Activated T-helper 17 cell treated with anti-CD3 and anti-CD28 coated beads, Interleukin-2, amount 50 U/mL, for 72 hours (primary cell): ENCODE measurements around the gene GPR157. TPM values are rescaled to one million over a fixed set of nuclear protein-coding genes. Genes with fewer than 3 reads are reported as not detected.
A peak's percentile ranks its signal among the peaks of the same experiment; 100 is the strongest.

Experiments
- ATAC-seq: fragments of 150-1000 bp; cut with Tn5 transposase; replicated peaks from 2 replicates; pipeline ENCODE4 v1.10.0; 2021; ENCODE audit warnings: mild to moderate bottlenecking, moderate library complexity
- H3K27ac Mint-ChIP-seq: one replicate; pipeline ENCODE4 v1.8.0; 2022; ENCODE audit warnings: mixed read lengths
- H3K27me3 Mint-ChIP-seq: one replicate; pipeline ENCODE4 v1.8.0; 2022; ENCODE audit warnings: mixed read lengths
- H3K36me3 Mint-ChIP-seq: one replicate; pipeline ENCODE4 v1.8.0; 2022; ENCODE audit warnings: low read depth, mild to moderate bottlenecking, mixed read lengths
- H3K4me1 Mint-ChIP-seq: one replicate; pipeline ENCODE4 v1.8.0; 2022; ENCODE audit warnings: mixed read lengths
- H3K4me3 Mint-ChIP-seq: one replicate; pipeline ENCODE4 v1.8.0; 2022; ENCODE audit warnings: mild to moderate bottlenecking, mixed read lengths
- H3K9me3 Mint-ChIP-seq: one replicate; pipeline ENCODE4 v1.8.0; 2022; ENCODE audit warnings: mixed read lengths
- total RNA-seq, 2 donors: library from RNA; stranded (reverse); gene quantifications; one replicate each; pipeline ENCODE4 v1.2.3, GENCODE V29; 2022

Gene GPR157
- total RNA-seq, 2 donors from 2014 or later = 16.0 to 23.8 TPM

DNA sequence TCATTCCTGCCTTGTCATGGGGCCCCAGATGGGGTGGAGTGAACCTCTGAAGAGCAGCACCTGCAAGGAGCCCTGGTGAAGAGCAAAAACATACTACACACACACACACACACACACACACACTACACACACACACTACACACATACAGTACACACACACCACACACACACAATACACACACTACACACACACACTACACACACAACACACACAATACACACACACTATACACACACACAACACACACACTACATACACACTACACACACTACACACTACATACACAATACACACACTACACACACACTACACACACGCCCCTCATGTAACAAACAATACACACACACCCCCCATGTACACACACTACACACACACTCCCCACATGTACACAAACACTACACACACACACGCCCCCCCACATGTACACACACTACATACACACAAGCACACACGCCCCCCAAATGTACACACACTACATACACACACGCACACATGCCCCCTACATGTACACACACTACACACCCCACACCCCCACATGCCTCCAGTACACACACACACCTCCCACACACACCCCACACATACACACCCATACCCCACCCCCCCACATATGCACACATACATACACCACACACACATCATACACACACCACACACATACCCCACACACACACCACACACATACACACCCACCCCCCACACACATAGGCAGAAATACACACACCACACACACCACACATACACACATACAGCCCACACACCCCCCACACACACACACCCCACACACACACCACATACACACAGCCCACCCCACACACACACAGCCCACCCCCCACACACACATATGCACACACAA, 68.8 kb downstream of the GPR157 start:
- no peak overlapping the region for H3K27ac Mint-ChIP-seq
- peaks cover 6% of the 10 kb centered on the region for H3K4me1 Mint-ChIP-seq
- no peaks in the 10 kb centered on the region for H3K27me3 Mint-ChIP-seq
- no peak overlapping the region for H3K4me3 Mint-ChIP-seq
- no peak for ATAC-seq
- H3K36me3 Mint-ChIP-seq = no peaks in the 10 kb centered on the region
- H3K9me3 Mint-ChIP-seq = no peaks in the 10 kb centered on the region

DNA sequence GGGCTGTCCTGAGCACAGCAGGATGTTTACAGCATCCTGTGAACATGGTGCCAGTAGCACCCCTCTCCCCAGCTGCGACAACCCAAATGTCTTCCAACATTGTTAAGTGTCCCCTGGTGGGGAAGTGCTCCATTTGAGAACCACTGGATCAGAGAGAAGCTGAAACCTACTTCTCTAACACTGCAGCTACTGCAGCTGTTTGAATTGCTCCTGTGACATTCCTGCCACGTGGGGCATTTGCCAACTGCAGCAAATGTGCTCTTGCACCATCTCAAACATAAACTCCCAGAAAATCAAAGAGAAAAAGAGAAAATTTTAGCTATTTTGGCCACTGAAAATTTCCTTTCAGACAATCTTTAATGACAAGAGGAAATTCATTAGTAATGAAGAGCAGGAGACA, 70.4 kb downstream of the GPR157 start:
- ATAC-seq = no peak
- Mint-ChIP-seq H3K27ac (no peak overlapping the region), H3K4me1 (peaks cover 6% of the 10 kb centered on the region), H3K27me3 (no peaks in the 10 kb centered on the region), H3K9me3 (no peaks in the 10 kb centered on the region), H3K4me3 (no peak overlapping the region), H3K36me3 (no peaks in the 10 kb centered on the region)

DNA sequence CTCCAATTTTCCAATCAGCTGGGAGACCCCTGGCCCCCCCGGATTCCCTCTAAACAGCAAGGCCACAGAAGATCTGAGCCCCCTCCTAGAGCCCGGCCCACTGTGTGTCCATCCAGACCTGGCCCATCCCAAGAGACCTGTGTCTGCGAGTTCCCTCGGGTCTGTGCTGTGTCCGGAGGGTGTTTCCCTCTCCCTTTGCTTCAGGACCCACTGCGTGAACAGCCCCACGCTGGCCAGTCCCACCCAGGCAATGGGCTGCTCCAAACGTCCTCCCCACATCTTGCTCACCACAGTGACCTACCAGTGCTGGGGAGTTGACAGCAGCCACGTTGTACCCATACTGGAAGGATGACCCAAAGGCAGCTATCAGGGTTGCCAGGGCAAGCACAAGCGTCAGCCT, 71.1 kb downstream of the GPR157 start:
- H3K4me3 Mint-ChIP-seq = no peak overlapping the region
- no peaks in the 10 kb centered on the region for H3K9me3 Mint-ChIP-seq
- H3K36me3 Mint-ChIP-seq = no peaks in the 10 kb centered on the region
- no peaks in the 10 kb centered on the region for H3K27me3 Mint-ChIP-seq
- H3K27ac Mint-ChIP-seq = no peak overlapping the region
- H3K4me1 Mint-ChIP-seq = peaks cover 6% of the 10 kb centered on the region
- no peak for ATAC-seq

DNA sequence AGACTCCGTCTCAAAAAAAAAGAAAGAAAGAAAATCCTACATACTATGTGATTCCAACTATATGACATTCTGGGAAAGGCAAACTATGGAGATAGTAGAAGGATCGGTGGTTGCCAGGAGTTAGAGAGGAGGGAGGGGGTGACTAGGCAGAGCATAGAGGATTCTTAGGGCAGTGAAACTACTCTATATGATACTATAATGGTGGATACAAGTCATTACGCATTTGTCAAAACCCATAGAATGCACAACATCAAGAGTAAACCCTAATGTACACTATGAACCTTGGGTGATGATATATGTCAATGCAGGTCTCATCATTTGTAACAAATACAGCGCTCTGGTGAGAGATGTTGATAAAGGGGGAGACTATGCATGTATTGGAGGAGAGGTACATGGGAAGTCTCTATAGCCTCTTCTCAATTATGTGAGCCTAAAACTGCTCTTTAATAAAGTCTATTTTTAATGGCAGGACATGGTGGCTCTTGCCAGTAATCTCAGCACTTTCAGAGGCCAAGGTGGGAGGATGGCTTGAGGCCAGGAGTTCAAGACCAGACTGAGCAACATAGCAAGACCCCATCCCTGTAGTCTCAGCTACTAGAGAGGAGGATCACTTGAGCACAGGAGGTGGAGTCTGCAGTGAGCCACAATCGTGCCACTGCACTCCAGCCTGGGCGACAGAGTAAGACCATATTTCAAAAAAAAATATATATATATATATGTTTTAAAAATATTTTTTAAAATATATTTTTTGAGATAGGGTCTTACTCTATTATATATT, 76.4 kb downstream of the GPR157 start:
- no peaks in the 10 kb centered on the region for H3K27me3 Mint-ChIP-seq
- peak; percentile 14 for ATAC-seq
- no peak overlapping the region for H3K27ac Mint-ChIP-seq
- no peaks in the 10 kb centered on the region for H3K36me3 Mint-ChIP-seq
- H3K9me3 Mint-ChIP-seq = no peaks in the 10 kb centered on the region
- H3K4me3 Mint-ChIP-seq = no peak overlapping the region
- no peaks in the 10 kb centered on the region for H3K4me1 Mint-ChIP-seq

DNA sequence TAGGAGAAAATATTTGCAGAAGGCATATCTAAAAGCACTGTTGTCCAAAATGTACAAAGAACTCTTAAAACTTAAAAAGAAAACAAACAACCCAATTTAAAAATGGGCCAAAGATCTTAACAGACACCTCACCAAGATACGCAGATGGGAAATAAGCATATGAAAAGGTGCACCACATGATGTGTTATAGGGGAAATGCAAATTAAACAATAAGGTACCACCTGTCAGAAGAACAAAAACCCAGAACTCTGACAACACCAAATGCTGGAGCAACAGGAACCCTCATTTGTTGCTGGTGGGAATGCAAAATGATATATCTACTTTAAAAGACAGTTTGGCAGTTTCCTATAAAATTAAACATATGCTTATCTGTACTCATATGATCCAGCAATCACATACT, 77.5 kb downstream of the GPR157 start:
- H3K9me3 Mint-ChIP-seq = no peaks in the 10 kb centered on the region
- ATAC-seq = no peak
- H3K4me1 Mint-ChIP-seq = no peaks in the 10 kb centered on the region
- H3K36me3 Mint-ChIP-seq = no peaks in the 10 kb centered on the region
- peaks cover 4% of the 10 kb centered on the region for H3K27me3 Mint-ChIP-seq
- no peak overlapping the region for H3K4me3 Mint-ChIP-seq
- no peak overlapping the region for H3K27ac Mint-ChIP-seq

DNA sequence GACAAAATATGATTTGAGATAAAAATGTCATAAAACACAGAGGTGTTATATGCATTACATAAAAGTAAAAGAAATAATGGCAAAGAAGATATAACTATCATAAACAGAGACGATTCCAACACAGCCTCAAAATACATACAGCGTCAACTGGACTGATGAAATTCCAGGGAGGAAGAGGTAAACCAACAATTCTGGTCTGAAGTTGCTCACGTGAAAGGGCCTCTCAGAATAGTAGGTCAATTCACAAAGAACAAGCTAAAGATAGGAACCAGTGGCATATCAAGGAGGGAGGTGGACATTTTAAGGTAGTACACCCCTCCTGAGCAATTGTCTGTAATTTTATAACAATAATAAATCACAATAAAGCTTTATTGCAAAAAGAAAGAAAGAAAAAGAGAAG, 78.1 kb downstream of the GPR157 start:
- H3K9me3 Mint-ChIP-seq = no peaks in the 10 kb centered on the region
- no peaks in the 10 kb centered on the region for H3K4me1 Mint-ChIP-seq
- no peaks in the 10 kb centered on the region for H3K36me3 Mint-ChIP-seq
- no peak overlapping the region for H3K4me3 Mint-ChIP-seq
- no peak for ATAC-seq
- H3K27ac Mint-ChIP-seq = no peak overlapping the region
- peaks cover 4% of the 10 kb centered on the region for H3K27me3 Mint-ChIP-seq

Other genes starting within 250 kb of the GPR157 start
- 1 to 10 TPM in 1 of 2 donors, under 1 TPM in 1; 0.78 to 2.2 TPM for gene CA6, start 183.2 kb downstream of the GPR157 start, total RNA-seq
- gene SLC2A7, start 102.7 kb downstream of the GPR157 start, total RNA-seq = not detected
- under 1 TPM in 1 of 2 donors, not detected in 1; 0.87 TPM for gene SLC2A5, start 59.5 kb downstream of the GPR157 start, total RNA-seq
- 10 to 100 TPM in 1 of 2 donors, 1 to 10 TPM in 1; 9.3 to 12.8 TPM for gene H6PD, start 105.7 kb upstream of the GPR157 start, total RNA-seq
- 10 to 100 TPM in 1 of 2 donors, 1 to 10 TPM in 1; 8.1 to 14.4 TPM for gene SPSB1, start 163.8 kb upstream of the GPR157 start, total RNA-seq